Hematopoietic multipotent progenitor cell treated with erythropoietin and hydrocortisone succinate and interleukin-3 and kit ligand, for 15 days (in vitro differentiated cells): ENCODE measurements around the gene COX7A2.
A peak's percentile ranks its signal among the peaks of the same experiment; 100 is the strongest.

Experiments used
- DNase-seq: peaks from one replicate; pipeline ENCODE4 v3.0.0-alpha.2; 2015; ENCODE audit warnings: low spot score

Gene COX7A2

GRCh38 chr6:75268121-75268987, 24.8 kb upstream of the COX7A2 start:
- DNase-seq, result no peak

GRCh38 chr6:75267461-75267860, 23.9 kb upstream of the COX7A2 start:
- no peak for DNase-seq

- peak; percentile 59 for DNase-seq
Observed at GRCh38 chr6:75266716-75267291, 23.2 kb upstream of the COX7A2 start.

- DNase-seq, result no peak
Observed at GRCh38 chr6:75263401-75263750, 19.8 kb upstream of the COX7A2 start.

GRCh38 chr6:75262716-75263400, 19.3 kb upstream of the COX7A2 start:
- DNase-seq, result no peak

- no peak for DNase-seq
Observed at GRCh38 chr6:75261299-75261698, 17.7 kb upstream of the COX7A2 start.

- no peak for DNase-seq
Observed at GRCh38 chr6:75257343-75258087, 13.9 kb upstream of the COX7A2 start.

- DNase-seq, result no peak
Observed at GRCh38 chr6:75250552-75250951, 7.0 kb upstream of the COX7A2 start.

GRCh38 chr6:75249837-75250236, 6.2 kb upstream of the COX7A2 start:
- DNase-seq, result no peak

GRCh38 chr6:75246386-75246785, 2.8 kb upstream of the COX7A2 start:
- DNase-seq, result no peak

GRCh38 chr6:75244063-75244584, 523 bp upstream of the COX7A2 start:
- no peak for DNase-seq

GRCh38 chr6:75236630-75237029, 7.0 kb downstream of the COX7A2 start:
- no peak for DNase-seq

- DNase-seq, result no peak
Observed at GRCh38 chr6:75235271-75235670, 8.3 kb downstream of the COX7A2 start.

- no peak for DNase-seq
Observed at GRCh38 chr6:75234126-75234865, 9.3 kb downstream of the COX7A2 start.

- DNase-seq, result no peak
Observed at GRCh38 chr6:75233092-75233615, 10.4 kb downstream of the COX7A2 start.

- no peak for DNase-seq
Observed at GRCh38 chr6:75230484-75231325, 12.9 kb downstream of the COX7A2 start.

GRCh38 chr6:75224303-75224926, 19.2 kb downstream of the COX7A2 start:
- no peak for DNase-seq

- no peak for DNase-seq
Observed at GRCh38 chr6:75223428-75223827, 20.2 kb downstream of the COX7A2 start.

- DNase-seq, result no peak
Observed at GRCh38 chr6:75222261-75222660, 21.3 kb downstream of the COX7A2 start.

GRCh38 chr6:75221116-75221515, 22.5 kb downstream of the COX7A2 start:
- DNase-seq, result no peak
